GM18861 (cell line): ENCODE data around the gene FBXW8.
A peak's percentile ranks its signal among the peaks of the same experiment; 100 is the strongest.
"Not testable (repeated sequence)": the region's sequence is repeated elsewhere in the genome, so short reads cannot be mapped to it uniquely, and the experiment has no call there.

ENCODE experiments used
- ATAC-seq: cut with Tn5 transposase; IDR thresholded peaks from one replicate; pipeline ENCODE4 v1.9.1; 2021; ENCODE audit not compliant: unreplicated experiment

The FBXW8 gene

DNA sequence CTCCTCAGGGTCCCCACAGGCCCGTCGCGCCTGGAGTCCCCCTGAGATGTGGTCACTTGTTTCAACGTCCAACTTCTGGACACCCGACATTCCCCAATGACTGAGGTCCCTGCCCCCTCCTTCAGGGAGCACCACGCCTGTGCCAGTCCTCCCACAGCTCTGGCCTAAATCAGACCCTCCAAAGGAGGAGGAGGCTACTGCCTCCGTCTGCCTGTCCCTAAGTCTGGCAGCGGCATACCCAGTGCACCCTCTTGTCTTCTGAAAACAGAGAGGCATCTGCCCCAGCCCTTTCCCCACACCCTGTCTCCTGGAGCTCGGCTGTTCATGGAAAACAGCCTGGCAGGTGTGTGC lies 142.3 kb downstream of the FBXW8 start:
- ATAC-seq, result no peak

DNA sequence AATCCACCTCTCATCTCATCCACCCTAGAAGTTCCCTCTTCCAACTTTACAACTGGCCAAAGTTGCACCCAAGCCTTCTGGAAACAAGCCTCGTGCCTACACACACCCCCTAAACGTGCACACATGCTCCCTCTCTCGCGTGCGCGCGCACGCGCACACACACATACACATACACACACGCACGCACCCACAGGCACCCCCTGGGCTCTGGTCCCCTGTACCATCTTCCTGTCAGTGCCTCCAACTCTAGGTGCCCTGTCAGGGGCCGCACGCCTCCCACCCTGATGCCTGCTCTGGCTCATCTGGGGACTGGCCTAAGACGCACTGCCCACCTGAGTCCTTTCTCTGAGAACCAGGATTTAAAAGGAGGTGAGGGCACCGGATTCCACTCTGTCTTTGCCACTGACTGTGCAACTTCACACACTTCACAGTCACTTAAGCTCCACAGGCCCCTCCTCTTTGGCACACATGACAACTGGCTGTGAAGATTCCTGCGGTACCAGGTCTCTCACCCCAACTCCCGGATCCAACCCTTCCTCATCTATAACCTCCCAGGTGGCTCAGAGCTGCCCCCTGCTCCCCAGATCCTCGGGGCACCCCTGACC lies 142.9 kb downstream of the FBXW8 start:
- ATAC-seq, result no peak

GRCh38 chr12:117054279-117054678 lies 143.5 kb downstream of the FBXW8 start:
- ATAC-seq, result no peak

- not testable (repeated sequence) for ATAC-seq
Measured at GRCh38 chr12:117057626-117058025, 146.9 kb downstream of the FBXW8 start.

GRCh38 chr12:117058442-117059072 lies 147.8 kb downstream of the FBXW8 start:
- ATAC-seq, result no peak

- ATAC-seq, result no peak
Measured at GRCh38 chr12:117059156-117059555, 148.4 kb downstream of the FBXW8 start.

- ATAC-seq, result no peak
Measured at GRCh38 chr12:117060246-117060928, 149.6 kb downstream of the FBXW8 start.

DNA sequence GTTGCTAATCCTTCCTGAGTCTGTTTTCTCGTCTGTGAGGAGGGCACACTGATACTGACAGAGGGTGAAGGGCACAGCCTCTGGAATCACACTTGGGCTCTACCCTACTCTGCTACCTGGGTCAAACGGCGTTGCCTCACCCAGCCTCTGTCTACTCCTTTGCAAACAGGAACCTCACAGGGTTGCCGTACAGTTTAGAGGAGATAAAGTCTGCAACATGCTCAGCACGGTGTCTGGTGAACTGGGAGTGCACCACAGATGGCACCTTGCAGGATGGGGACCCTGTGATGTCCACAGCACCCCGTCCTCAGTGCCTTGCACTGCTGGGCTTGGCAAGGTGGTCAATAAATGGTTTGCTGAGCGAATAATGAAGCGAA lies 150.2 kb downstream of the FBXW8 start:
- ATAC-seq, result no peak

GRCh38 chr12:117061555-117062079 lies 150.9 kb downstream of the FBXW8 start:
- no peak for ATAC-seq

GRCh38 chr12:117063162-117063911 lies 152.6 kb downstream of the FBXW8 start:
- peak; percentile 51 for ATAC-seq

GRCh38 chr12:117064049-117064448 lies 153.3 kb downstream of the FBXW8 start:
- ATAC-seq, result no peak

GRCh38 chr12:117064596-117064995 lies 153.8 kb downstream of the FBXW8 start:
- ATAC-seq, result no peak

- ATAC-seq, result no peak
Measured at GRCh38 chr12:117067016-117067415, 156.3 kb downstream of the FBXW8 start.

- ATAC-seq, result no peak
Measured at GRCh38 chr12:117067638-117068037, 156.9 kb downstream of the FBXW8 start.

DNA sequence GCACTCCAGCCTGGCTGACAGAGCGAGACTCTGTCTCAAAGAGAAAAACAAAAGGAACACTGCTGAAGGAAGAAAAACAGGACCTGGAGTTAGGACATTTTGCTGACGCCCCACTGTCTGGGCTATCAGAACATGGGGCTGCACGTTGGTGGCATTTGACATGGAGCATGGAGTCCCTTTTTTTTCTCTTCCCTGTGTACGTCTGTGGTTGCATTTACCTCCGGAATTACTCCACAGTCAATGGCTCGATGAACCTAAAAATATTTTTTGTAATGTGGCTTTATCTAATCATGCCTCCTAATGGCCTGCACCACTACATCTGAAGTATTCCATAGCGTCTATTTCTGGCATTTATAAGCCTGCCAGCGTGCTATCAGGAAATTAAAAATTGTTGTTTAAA lies 157.7 kb downstream of the FBXW8 start:
- ATAC-seq, result no peak

GRCh38 chr12:117069101-117069797 lies 158.5 kb downstream of the FBXW8 start:
- ATAC-seq, result no peak

GRCh38 chr12:117069926-117070900 lies 159.5 kb downstream of the FBXW8 start:
- no peak for ATAC-seq

DNA sequence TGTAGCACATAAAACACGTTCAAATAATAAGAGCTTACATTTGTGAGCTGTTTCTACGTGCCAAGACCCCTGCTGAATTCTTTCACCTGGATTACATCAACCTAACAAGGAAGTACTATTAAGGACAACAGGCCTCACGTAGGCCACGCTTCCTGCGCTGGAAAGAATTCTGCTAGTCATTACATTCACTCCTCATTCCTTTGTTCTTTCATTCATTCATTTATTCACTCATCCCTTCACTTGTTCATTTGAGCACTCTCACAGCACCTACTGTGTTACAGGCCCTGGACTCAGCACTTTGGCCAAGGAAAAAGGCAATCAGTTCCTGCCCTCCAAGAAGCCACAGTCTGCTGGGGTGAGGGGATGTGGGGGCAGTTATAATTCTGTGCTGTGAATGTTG lies 160.3 kb downstream of the FBXW8 start:
- no peak for ATAC-seq

- ATAC-seq, result no peak
Measured at GRCh38 chr12:117072106-117072505, 161.4 kb downstream of the FBXW8 start.
